ENCODE results near the gene ONECUT3.

- TF ChIP-seq POLR2A (IDR thresholded peaks at IDR 0.05) (no peak), CTCF (IDR thresholded peaks at IDR 0.05) (no peak)
Observed at GRCh38 chr19:1758959-1759903, 5.9 kb downstream of the ONECUT3 start.
